HG02642 (cell line): Measurements from ENCODE around the gene GDPD1.
"Not testable (repeated sequence)": the region's sequence is repeated elsewhere in the genome, so short reads cannot be mapped to it uniquely, and the experiment has no call there.

ENCODE experiments used
- ATAC-seq: cut with Tn5 transposase; IDR thresholded peaks from one replicate; pipeline ENCODE4 v1.9.1; 2021; ENCODE audit warnings: mild to moderate bottlenecking; ENCODE audit not compliant: unreplicated experiment, poor library complexity

Gene GDPD1

DNA sequence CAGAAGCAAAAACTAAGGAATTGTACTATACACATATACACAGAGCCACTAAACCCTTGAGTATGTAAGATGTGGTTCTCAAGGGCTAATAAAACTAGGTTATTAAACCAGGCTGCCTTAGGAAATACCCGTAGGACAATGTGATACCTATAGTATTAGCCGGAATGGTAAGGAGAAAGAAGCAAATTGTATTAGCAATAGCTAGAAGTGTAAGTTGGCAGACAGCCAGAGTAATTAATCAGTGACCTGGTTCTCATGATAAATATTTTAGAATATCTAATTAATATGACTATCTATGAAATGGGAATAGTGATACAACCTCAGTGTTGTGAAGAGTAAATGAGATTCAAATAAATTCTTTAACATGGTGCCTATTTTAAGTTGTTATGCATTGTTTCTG, 18.6 kb downstream of the GDPD1 start:
- ATAC-seq = no peak

DNA sequence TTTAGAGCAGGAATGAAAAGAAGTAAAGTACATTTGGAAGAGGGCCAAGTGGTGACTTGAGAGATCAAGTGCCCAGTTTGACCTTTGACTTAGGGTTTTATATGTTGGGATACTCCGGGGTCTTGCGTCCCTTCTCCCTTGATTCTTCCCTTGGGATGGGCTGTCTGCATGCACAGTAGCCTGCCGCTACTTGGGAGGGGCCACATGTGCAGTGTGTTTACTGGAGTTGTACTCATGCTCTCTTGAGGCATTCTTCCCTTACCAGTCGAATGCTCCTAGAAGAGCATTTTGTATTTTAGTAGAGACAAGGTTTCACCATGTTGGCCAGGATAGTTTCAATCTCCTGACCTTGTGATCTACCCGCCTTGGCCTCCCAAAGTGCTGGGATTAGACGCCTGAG, 23.8 kb downstream of the GDPD1 start:
- no peak for ATAC-seq

DNA sequence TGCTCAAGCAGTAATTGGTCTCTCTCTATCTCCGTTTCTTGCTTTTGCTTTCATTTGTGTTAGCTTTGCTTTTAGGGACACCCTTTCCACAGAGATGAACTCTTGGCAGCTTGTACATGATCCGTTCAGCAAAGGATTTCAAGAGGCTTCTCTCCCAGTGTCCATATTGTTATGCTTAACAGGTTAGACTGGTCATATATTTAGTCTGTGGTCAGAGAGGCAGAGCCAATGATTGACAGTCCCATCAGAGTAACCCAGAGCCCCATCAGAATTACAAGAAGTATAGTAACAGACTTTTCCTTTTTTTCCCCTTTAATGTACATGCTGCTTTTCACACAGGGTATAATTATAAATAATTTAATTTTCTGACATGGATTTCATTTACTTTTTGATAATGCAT, 34.4 kb downstream of the GDPD1 start:
- ATAC-seq = no peak

DNA sequence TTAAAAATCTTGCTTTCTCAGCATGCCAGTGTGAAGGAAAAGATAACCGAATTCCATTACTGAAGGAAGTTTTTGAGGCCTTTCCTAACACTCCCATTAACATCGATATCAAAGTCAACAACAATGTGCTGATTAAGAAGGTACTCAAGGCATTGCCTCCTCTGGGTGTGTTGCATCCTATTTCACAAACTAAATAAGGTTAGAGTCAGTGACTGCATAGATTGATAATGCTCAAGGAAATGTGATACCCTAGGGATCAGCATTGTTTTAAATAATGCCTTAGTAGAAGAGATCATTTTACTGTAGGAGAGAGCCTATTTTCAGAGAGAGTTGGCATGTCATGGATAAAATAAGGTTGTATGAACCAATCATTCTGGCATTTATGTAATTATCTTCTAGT, 36.8 kb downstream of the GDPD1 start:
- no peak for ATAC-seq

DNA sequence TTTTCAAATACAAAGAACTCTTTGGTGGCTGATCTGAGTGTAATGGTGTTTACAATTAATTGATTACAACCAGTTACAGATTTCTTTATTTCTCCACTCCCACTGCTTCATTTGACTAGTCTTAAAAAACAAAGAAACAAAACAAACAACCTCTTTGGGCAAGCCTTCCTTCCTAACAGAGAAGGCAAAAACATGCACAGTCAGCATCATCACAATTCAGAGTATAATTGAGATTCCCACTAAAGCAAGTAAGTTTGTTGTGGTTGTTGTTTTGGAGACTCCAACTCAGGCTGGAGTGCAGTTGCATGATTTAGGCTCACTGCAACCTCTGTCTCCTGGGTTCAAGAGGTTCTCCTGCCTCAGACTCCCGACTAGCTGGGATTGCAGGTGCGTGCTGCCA, 40.4 kb downstream of the GDPD1 start:
- no peak for ATAC-seq

DNA sequence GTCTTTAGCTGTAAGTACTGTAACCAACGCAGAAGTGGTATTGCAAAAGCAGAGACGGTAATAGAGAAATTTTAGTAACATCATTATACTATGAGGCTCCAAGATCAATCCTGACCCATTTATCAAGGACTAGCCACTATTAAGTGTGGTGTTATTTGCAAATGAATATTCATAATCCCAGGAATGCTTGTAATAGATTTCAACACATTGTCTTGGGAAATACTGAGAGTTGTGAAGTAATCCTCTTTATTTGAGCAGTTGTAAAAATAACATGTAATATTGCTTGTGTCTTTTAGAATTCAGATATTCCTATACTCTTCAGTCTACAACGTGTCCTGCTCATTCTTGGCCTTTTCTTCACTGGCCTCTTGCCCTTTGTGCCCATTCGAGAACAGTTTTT, 46.4 kb downstream of the GDPD1 start:
- no peak for ATAC-seq

DNA sequence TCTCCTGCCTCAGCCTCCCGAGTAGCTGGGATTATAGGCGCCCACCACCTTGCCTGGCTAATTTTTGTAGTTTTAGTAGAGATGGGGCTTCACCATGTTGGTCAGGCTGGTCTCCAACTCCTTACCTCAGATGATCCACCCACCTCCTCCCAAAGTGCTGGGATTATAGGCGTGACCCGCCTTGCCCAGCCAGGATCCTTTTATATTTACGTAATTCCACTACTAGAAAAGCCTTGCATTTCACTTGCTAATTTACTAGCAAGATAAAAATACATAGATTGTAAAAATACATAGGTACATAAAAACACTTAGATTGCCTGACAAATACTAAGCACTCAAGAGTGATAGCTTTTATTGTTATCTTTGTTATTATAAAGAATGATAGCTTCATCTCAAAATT, 47.5 kb downstream of the GDPD1 start:
- ATAC-seq = no peak

DNA sequence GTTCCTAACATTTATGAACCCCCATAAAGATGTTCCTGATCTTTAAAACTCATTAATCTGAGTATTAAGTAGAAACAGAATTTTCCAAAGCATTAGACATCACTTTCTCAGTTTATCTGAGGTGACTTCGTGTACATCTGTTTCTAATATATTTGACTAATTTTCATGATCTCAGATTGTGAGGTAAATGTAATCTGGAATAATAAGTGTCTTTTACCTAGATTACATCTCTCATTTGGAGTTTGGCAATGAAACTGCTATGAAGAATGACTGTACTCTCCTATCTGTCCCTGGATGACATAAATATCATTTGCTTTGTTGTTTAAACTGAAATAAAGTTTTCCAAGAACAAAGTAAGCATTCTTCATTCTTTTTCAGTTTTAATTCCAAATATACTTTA, 55.3 kb downstream of the GDPD1 start:
- ATAC-seq = no peak

DNA sequence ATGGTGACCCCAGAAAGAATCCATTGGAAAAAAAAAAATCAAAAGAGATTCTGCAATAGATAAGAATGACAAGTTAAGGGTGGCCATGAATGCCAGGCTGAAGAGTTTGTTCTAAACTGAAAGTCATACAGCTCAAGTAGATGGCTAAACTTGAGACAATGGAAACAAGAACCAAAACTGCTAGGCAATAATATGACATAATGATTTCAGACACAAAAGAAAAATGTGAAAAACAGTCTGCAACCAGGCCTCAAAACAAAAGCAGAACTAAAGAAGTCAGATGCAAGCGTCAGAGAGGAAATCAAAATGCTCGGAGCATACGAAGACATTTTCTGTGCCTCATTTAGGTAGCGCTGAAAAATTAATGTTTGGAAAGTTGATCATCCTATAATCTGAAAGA, 56.7 kb downstream of the GDPD1 start:
- ATAC-seq = peak; percentile 69

DNA sequence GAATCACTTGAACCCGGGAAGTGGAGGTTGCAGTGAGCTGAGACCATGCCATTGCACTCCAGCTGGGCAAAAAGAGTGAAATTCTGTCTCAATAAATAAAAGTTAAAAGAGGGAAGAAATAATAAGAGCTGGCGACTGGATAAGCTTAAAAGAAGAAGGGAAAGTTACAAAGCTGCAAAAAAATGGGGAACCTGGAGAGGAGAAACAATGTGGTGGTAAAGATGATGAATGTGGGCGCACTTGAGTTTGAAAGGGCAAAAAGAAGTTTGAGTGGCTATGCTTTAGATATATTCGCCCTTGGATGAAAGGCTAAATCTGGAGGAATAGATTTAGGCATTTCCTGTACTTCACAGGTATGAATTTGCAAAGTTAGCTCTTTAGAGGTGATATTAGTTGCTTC, 58.1 kb downstream of the GDPD1 start:
- no peak for ATAC-seq

DNA sequence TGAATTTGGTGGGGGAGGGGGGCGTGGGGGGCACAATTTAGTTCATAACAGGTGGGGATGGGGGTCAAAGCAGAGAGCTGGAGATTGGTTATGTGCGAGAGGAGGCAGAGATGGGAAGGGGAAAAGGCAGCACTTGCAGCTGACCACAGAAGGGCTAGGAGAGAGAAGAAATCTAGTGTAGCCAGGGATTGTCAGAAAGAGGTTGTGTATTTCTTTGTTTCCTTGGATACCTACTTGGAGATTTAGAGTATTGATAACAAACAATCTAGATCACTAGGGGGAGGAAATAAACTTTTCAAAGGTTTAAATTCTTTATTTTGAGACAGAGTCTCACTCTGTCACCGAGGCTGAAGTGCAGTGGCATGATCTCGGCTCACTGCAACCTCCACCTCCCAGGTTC, 64.0 kb downstream of the GDPD1 start:
- ATAC-seq = no peak

DNA sequence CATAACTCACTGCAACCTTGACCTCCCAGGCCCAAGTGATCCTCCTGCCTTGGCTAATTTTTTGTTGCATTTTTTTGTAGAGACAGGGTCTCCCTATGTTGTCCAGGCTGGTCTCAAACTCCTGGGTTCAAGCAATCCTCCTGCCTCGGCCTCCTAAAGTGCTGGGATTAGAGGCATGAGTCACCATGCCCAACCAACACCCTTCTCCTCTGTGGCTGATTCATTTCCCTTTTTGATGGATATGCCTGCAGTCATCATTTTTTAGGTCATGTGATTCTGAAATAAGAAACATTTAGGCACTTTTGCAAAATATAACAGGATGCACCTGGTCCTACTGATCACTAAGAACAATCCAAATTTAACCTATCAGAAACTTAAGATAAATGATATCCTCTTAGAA, 67.1 kb downstream of the GDPD1 start:
- ATAC-seq = no peak

DNA sequence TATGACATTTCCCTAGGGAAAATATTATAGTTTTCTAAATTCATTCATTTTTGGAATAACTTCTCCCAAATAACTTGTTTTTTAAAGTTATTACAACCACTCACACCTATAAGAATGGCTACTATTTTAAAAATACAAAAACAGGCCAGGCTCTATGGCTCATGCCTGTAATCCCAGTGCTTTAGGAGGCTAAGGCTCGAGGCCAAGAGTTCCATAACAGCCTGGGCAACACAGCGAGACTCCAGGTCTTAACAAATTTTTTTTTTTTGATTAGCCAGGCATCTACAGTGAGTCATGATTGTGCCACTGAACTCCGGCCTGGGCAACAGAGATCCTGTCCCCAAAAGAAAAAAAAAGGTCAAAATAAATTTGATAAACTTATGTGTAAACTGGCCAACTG, 67.6 kb downstream of the GDPD1 start:
- ATAC-seq = no peak

DNA sequence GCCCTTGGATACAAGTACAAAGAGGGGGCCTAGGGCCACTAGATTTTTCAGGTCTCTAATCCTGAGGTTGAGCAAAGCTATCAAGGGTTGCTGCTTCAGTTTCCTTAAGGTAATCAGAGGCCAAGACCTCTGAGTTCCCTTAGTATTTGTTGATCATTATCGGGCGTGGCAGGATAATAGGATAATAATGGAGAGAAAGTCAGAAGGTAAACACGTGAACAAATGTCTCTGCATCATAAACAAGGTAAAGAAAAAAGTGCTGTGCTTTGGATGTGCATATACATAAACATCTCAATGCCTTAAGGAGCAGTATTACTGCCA, 69.6 kb downstream of the GDPD1 start:
- ATAC-seq = no peak

DNA sequence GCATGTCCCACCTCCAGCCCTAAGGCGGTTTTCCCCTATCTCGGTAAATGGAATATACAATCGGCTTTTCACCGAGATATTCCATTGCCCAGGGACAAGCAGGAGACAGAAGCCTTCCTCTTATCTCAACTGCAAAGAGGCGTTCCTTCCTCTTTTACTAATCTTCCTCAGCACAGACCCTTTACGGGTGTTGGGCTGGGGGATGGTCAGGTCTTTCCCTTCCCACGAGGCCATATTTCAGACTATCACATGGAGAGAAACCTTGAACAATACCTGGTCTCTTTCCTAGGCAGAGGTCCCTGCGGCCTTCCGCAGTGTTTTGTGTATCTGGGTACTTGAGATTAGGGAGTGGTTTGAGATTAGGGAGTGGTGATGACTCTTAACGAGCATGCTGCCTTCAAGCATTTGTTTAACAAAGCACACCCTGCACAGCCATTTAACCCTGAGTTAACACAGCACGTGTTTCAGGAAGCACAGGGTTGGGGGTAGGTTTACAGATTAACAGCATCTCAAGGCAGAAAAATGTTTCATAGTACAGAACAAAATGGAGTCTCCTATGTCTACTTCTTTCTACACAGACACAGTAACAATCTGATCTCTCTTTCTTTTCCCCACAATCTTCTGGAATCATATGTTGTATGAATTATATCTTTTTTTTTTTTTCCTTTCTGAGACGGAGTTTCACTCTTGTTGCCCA, 70.1 kb downstream of the GDPD1 start:
- not testable (repeated sequence) for ATAC-seq

DNA sequence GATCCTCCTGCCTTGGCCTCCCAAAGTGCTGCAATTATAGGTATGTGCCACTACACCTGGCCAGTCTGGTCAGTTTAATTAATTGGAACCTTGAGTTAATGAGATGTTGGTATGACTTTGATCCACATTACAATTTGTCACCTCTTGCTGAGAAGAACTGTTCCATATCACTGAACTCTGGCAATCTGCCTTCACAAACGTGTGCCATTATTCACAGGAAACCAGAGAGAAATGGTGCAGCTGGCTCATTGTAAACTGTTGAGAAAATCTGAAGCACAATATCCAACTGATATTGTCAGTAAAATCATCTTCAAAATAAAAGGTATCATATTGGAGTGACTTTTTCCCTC, 71.8 kb downstream of the GDPD1 start:
- ATAC-seq = no peak

DNA sequence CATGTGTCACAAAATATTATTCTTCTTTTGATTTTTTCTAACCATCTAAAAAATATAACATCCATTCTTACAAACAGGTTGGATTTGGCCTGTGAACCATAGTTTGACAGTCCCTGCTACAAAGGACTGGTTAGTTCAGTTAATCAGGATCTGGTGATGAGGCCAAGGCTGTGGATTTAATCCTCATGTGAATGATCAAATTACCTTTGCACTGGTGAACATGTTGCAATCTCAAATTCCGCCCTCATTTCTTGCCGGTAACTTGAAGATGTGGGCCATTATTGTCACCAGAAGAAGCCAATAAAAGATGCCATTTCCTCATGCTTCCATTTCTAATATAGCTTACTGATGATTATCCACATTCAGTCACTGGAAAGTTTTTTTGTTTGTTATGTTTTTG, 75.9 kb downstream of the GDPD1 start:
- no peak for ATAC-seq

DNA sequence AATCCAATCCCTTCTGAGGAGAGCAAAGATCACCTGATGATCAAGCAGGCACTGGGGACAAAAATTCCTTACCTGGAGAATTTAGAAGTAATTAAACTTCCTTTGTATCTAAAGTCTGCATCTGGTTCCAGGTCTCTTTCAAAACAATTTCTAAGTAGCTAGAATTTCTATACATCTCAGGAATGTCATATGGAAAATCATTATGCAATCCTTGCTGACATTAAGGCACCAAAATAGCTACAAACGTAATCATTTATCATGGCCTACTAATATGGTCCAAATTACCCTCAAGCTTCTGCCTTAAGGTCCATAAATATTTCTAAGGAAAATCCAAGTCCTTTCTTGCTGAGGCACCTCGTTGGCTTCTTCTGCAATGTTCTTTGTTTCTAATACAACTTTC, 78.2 kb downstream of the GDPD1 start:
- ATAC-seq = no peak

DNA sequence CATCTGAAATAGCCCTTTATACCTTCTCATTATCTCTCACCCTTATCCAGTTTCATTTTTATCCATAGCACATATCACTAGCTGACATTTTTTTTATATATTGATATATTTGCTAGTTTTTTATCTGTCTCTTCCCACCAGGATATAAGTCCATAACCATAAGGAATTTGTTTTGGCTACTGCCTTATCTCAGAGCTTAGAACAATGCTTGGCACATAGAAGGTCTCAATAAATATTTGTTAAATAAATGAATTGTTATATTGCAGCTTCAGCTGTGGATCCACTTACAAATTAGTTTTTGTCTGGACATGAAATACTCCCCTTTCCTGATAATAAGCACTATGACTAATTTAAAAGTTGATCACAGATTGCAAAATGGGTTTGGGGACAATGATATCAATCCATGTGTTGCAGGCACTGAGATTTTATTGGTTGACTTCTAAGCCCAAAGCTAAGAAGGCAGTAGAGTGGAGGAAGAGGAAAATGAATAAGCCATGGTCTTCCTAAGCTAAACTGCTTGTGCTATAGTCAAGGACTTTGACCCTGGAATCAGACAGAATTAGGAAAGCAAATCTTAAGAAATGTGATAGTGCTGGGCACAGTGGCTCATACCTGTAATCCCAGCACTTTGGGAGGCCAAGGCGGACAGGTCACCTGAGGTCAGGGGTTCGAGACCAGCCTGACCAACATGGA, 79.2 kb downstream of the GDPD1 start:
- ATAC-seq = no peak

DNA sequence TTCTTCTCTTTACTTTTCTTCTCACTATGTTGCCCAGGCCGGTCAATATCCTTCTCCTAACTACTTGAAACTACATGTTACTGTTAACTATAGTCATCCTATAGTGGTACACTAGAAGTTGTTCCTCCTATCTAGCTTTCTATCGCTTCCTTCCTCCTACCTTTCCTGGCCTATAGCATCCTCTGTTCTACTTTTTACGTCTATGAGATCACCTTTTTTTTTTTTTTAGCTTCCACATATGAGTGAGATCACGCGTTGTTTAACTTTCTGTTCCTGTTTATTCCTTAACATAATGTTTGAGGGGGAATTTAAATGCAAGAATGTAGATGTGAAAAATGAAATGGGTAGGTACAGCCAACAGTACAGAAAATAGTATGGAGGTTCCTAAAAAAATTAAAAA, 80.6 kb downstream of the GDPD1 start:
- ATAC-seq = no peak

DNA sequence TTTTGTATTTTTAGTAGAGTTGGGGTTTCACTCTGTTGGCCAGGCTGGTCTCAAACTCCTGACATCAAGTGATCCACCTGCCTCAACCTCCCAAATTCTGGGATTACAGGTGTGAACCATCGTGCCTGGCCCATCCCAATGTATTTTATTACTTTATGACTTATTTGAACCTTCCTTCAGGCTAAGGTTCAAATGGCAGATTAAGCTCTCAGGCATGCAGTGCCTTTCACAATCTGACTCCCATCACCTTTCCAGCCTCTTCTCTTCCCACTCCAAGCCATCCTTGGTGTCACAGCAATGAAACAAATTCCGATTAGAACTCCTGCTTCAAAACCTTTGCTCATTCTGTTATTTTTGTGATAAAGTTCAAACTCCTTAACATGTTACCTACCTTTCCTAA, 84.5 kb downstream of the GDPD1 start:
- no peak for ATAC-seq

DNA sequence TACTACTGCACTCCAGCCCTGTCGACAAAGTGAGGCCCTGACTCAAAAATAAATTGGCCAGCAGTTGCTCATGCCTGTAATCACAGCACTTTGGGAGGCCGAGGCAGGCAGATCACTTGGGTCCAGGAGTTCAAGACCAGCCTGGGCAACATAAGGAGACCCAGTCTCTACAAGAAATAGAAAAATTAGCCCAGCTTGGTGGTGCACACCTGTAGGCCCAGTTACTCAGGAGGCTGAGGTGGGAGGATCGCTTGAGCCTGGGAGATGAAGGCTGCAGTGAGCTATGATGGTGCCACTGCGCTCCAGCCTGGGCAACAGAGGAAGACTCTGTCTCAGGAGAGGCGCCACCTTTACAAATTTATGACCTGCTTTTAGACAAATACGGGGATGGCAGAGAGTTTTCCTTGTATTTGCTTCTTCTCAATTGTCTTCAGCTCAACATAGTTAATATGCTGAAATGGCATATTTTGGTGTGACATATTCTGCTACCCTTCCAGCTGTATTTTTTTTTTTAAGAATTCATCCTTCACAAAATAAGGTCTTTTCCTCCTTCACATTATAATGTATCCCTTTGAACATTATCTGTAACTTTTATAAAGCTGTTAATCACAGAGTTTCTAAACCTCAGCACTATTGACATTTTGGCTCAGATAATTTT, 90.1 kb downstream of the GDPD1 start:
- ATAC-seq = no peak
